MM.1S (cell line): ENCODE measurements around the gene SIT1.

ENCODE experiments used
- CTCF ChIP-seq: fragments of 300-600 bp; sonication (generic); IDR thresholded peaks from 2 replicates; pipeline ENCODE4 v1.5.1; 2016; ENCODE audit warnings: antibody characterized with exemption, low read length, mixed read lengths
- EZH2 ChIP-seq: fragments of 300-600 bp; sonication (generic); optimal IDR thresholded peaks from 2 replicates; pipeline ENCODE3; 2017; ENCODE audit warnings: low read depth, mild to moderate bottlenecking, antibody characterized with exemption, low read length, mixed read lengths
- EZH2phosphoT487 ChIP-seq: fragments of 300-600 bp; sonication (generic); IDR thresholded peaks from 2 replicates; pipeline ENCODE4 v1.6.1; 2018; ENCODE audit warnings: antibody characterized with exemption, low read length

DNA sequence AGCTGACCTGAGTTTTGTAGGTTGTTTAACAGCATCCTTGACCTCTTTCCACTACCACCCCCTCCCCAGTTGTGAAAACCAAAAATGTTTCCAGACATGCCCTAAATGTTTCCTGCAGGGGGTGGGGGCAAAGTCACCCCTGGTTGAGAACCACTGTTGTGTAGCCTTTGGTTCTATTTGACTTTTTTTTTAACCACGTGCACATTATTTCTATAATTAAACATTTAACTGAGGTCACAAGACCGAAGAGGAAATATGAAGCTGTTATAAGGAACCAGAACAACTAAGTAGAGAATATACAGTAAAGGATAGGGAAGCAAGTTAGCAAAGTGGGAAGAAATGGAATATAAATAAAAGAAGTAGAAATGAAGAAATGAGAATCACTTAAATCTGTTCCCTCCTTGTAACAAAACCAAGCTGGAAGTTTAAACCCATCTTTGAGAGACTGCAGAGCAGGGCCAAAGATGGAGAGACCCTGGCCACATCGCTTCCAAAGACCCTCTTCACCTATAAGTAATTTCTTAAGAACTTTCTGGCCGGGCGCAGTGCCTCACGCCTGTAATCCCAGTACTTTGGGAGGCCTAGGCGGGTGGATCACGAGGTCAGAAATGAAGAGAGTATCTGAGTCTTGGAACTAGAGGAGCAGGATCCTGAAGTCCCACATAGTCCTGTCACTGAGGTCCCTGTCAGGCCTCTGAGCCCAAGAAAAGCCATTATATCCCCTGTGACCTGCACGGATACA, 14.4 kb downstream of the SIT1 start:
- TF ChIP-seq CTCF (no peak), EZH2 (no peak), EZH2phosphoT487 (no peak)
